Suprapubic skin (tissue), 4 donors: Measurements from ENCODE around the gene SLC6A13. TPM values are rescaled to one million over a fixed set of nuclear protein-coding genes. Genes with fewer than 3 reads are reported as not detected.

Experiments
- DNase-seq, 2 donors: peaks; one replicate each; pipeline ENCODE4 v3.0.0-alpha.2; 2019; ENCODE audit warnings: low spot score in 2 of 2
- H3K27ac ChIP-seq: fragments of 200-600 bp; sonication (generic); one replicate; pipeline ENCODE4 v1.5.1; 2019
- H3K27me3 ChIP-seq: fragments of 200-600 bp; sonication (generic); one replicate; pipeline ENCODE4 v1.5.1; 2019
- H3K36me3 ChIP-seq: fragments of 200-600 bp; sonication (generic); one replicate; pipeline ENCODE4 v1.5.1; 2019
- H3K4me1 ChIP-seq: fragments of 200-600 bp; sonication (generic); one replicate; pipeline ENCODE4 v1.5.1; 2019
- H3K4me3 ChIP-seq: fragments of 200-600 bp; sonication (generic); one replicate; pipeline ENCODE4 v1.5.1; 2019; ENCODE audit warnings: mild to moderate bottlenecking
- H3K9me3 ChIP-seq: fragments of 200-600 bp; sonication (generic); one replicate; pipeline ENCODE4 v1.5.1; 2019
- CTCF ChIP-seq, 2 donors: fragments of 200-600 bp in 1 of 2; fragments of 450-650 bp in 1 of 2; sonication (generic) in 1 of 2; IDR thresholded peaks; one replicate each; pipeline ENCODE4 v1.5.1; 2016 to 2019; ENCODE audit warnings: antibody characterized with exemption in 2 of 2, mild to moderate bottlenecking in 1 of 2, moderate library complexity in 1 of 2
- EP300 ChIP-seq: sonication (generic); formaldehyde crosslinking; IDR thresholded peaks from one replicate; pipeline ENCODE4 v1.6.1; 2017; ENCODE audit warnings: antibody characterized with exemption
- POLR2A ChIP-seq, 2 donors: fragments of 450-650 bp; IDR thresholded peaks; one replicate each; pipeline ENCODE4 v1.6.1; 2017; ENCODE audit warnings: antibody characterized with exemption in 2 of 2, mild to moderate bottlenecking in 2 of 2, moderate library complexity in 2 of 2
- POLR2AphosphoS5 ChIP-seq, 3 donors: sonication (generic); formaldehyde crosslinking; IDR thresholded peaks; one replicate each; pipeline ENCODE4 v1.6.1; 2017; ENCODE audit warnings: antibody characterized with exemption in 3 of 3
- WGBS: methylation state at CpG from one replicate; pipeline ENCODE4 v1.1.5; 2018; 5-methylcytosine and 5-hydroxymethylcytosine counted together
- total RNA-seq, 4 donors: library from RNA; depleted of rRNA; stranded (reverse); fragments of >200 nt; gene quantifications; one replicate each; pipeline ENCODE4 v1.1.0, GENCODE V29; 2016

Gene SLC6A13
- total RNA-seq, 4 donors from 2014 or later = not detected

GRCh38 chr12:264269-264668, 1.6 kb upstream of the SLC6A13 start:
- no peak overlapping the region for H3K4me3 ChIP-seq
- 64% methylated on average over 3 of the region's 3 CpGs for WGBS
- H3K4me1 ChIP-seq = no peaks in the 10 kb centered on the region
- no peaks in the 10 kb centered on the region for H3K36me3 ChIP-seq
- H3K27ac ChIP-seq = no peak overlapping the region
- H3K9me3 ChIP-seq = no peaks in the 10 kb centered on the region
- TF ChIP-seq CTCF (IDR thresholded peaks at IDR 0.05) (no peak), EP300 (no peak), POLR2AphosphoS5 (IDR thresholded peaks at IDR 0.05) (no peak), POLR2A (IDR thresholded peaks at IDR 0.05) (no peak)
- DNase-seq = no peak
- peaks cover 53% of the 10 kb centered on the region for H3K27me3 ChIP-seq

GRCh38 chr12:263574-263973, 938 bp upstream of the SLC6A13 start:
- H3K4me1 ChIP-seq = no peaks in the 10 kb centered on the region
- 72% methylated on average over 9 of the region's 9 CpGs for WGBS
- DNase-seq = no peak
- H3K27me3 ChIP-seq = peaks cover 55% of the 10 kb centered on the region
- no peak overlapping the region for H3K27ac ChIP-seq
- H3K9me3 ChIP-seq = no peaks in the 10 kb centered on the region
- no peak overlapping the region for H3K4me3 ChIP-seq
- TF ChIP-seq CTCF (IDR thresholded peaks at IDR 0.05) (no peak), EP300 (no peak), POLR2A (IDR thresholded peaks at IDR 0.05) (no peak), POLR2AphosphoS5 (IDR thresholded peaks at IDR 0.05) (no peak)
- H3K36me3 ChIP-seq = no peaks in the 10 kb centered on the region

GRCh38 chr12:262113-262512, 523 bp downstream of the SLC6A13 start:
- H3K4me3 ChIP-seq = no peak overlapping the region
- H3K27ac ChIP-seq = no peak overlapping the region
- no peaks in the 10 kb centered on the region for H3K4me1 ChIP-seq
- TF ChIP-seq POLR2AphosphoS5 (IDR thresholded peaks at IDR 0.05) = no peak
- no peak for TF ChIP-seq POLR2A (IDR thresholded peaks at IDR 0.05)
- no peak for TF ChIP-seq EP300
- TF ChIP-seq CTCF (IDR thresholded peaks at IDR 0.05) = no peak
- H3K9me3 ChIP-seq = no peaks in the 10 kb centered on the region
- DNase-seq = no peak
- peaks cover 66% of the 10 kb centered on the region for H3K27me3 ChIP-seq
- no peaks in the 10 kb centered on the region for H3K36me3 ChIP-seq

- Histone ChIP-seq H3K27me3 (peaks cover 51% of the 10 kb centered on the region), H3K36me3 (no peaks in the 10 kb centered on the region)
- 66% methylated on average over 14 of the region's 14 CpGs for WGBS
Measured at GRCh38 chr12:257521-258321, 4.9 kb downstream of the SLC6A13 start.

More at GRCh38 chr12:257521-258321, 4.9 kb downstream of the SLC6A13 start:
- H3K27ac ChIP-seq = no peak overlapping the region
- H3K9me3 ChIP-seq = no peaks in the 10 kb centered on the region
- no peaks in the 10 kb centered on the region for H3K4me1 ChIP-seq
- TF ChIP-seq POLR2A (IDR thresholded peaks at IDR 0.05) (no peak), CTCF (IDR thresholded peaks at IDR 0.05) (no peak), POLR2AphosphoS5 (IDR thresholded peaks at IDR 0.05) (no peak), EP300 (no peak)
- DNase-seq = no peak
- no peak overlapping the region for H3K4me3 ChIP-seq
